DMS 273 (cell line): Measurements from ENCODE around the gene OR4C13.
A peak's percentile ranks its signal among the peaks of the same experiment; 100 is the strongest.
"Not testable (repeated sequence)": the region's sequence is repeated elsewhere in the genome, so short reads cannot be mapped to it uniquely, and the experiment has no call there.

Experiments used
- DNase-seq: peaks from one replicate; lab custom pipeline; 2025; ENCODE audit not compliant: unreplicated experiment; lab: John Stamatoyannopoulos, UW

The OR4C13 gene

GRCh38 chr11:49952091-49952490 lies at the start of gene OR4C13:
TSS of gene OR4C13 (plus strand) at chr11:49952391. CDS start at chr11:49952423, 32 bp downstream.
- DNase-seq, result no peak

GRCh38 chr11:49911516-49911915 lies 40.7 kb upstream of the OR4C13 start:
- not testable (repeated sequence) for DNase-seq

DNA sequence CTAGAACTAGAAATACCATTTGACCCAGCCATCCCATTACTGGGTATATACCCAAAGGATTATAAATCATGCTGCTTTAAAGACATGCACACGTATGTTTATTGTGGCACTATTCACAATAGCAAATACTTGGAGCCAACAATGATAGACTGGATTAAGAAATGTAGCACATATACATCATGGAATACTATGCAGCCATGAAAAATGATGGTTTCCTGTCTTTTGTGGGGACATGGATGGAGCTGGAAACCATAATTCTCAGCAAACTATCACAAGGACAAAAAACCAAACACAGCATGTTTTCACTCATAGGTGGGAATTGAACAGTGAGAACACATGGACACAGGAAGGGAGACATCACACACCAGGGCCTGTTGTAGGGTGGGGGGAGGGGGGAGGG lies 3.5 kb upstream of the OR4C13 start:
- not testable (repeated sequence) for DNase-seq

DNA sequence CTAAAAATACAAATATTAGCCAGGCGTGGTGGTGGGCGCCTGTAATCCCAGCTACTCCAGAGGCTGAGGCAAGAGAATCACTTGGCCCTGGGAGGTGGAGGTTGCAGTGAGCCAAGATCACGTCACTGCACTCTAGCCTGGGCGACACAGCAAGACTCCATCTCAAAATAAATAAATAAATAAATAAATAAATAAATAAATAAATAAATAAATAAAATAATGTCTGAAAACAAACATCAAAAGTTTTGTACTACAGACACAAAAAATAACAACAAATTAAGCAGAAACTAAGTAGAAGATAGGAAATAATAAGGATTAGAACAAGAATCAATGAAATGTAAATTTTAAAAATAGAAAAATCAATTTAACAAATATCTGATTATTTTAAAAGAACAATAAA lies 21.2 kb downstream of the OR4C13 start:
- DNase-seq, result not testable (repeated sequence)

GRCh38 chr11:49982435-49982834 lies 30.2 kb downstream of the OR4C13 start, which contains the start of gene OR4C12:
TSS of gene OR4C12 (minus strand) at chr11:49982535. CDS start at chr11:49982501, 34 bp downstream.
- DNase-seq, result not testable (repeated sequence)

- peak; percentile 90 for DNase-seq
Measured at GRCh38 chr11:49995565-49995964, 43.4 kb downstream of the OR4C13 start.
